Bronchial epithelial cell (primary cell): Measurements from ENCODE around the gene SVIL. TPM values are rescaled to one million over a fixed set of nuclear protein-coding genes. Genes with fewer than 3 reads are reported as not detected.
"Not testable (repeated sequence)": the region's sequence is repeated elsewhere in the genome, so short reads cannot be mapped to it uniquely, and the experiment has no call there.

Source experiments
- DNase-seq: peaks from one replicate; pipeline ENCODE4 v3.0.0-alpha.2; 2010; ENCODE audit warnings: low read depth
- FAIRE-seq: peaks from 2 replicates; lab custom pipeline; 2011; peaks lifted over from hg19 to GRCh38; lab: Jason Lieb, UNC
- H3K27me3 ChIP-seq: 2 replicates; pipeline ENCODE4 v1.5.1; 2011; ENCODE audit warnings: low read length; ENCODE audit not compliant: control insufficient read depth, insufficient read depth
- H3K36me3 ChIP-seq: 2 replicates; pipeline ENCODE4 v1.5.1; 2011; ENCODE audit warnings: low read length; ENCODE audit not compliant: control insufficient read depth, insufficient read depth
- H3K4me3 ChIP-seq: 2 replicates; pipeline ENCODE4 v1.5.1; 2011; ENCODE audit warnings: mild to moderate bottlenecking, low read depth, low read length, control low read depth
- CTCF ChIP-seq: IDR thresholded peaks from 2 replicates; pipeline ENCODE4 v1.5.1; 2011; ENCODE audit warnings: mild to moderate bottlenecking, moderate library complexity, low read length, control low read depth, inconsistent platforms; ENCODE audit not compliant: insufficient read depth, severe bottlenecking
- total RNA-seq: library from RNA; depleted of rRNA; stranded (reverse); fragments of >200 nt; gene quantifications from 2 replicates; pipeline ENCODE4 v1.2.1, GENCODE V29; 2014

Gene SVIL
- total RNA-seq, 1 donor from 2014 or later = 12.6 TPM

- DNase-seq (peak; percentile 59), FAIRE-seq (no peak)
- no peak for TF ChIP-seq CTCF
- Histone ChIP-seq H3K4me3 (no peak overlapping the region), H3K36me3 (peaks cover 4% of the 10 kb centered on the region), H3K27me3 (no peaks in the 10 kb centered on the region)
Measured at GRCh38 chr10:29555746-29556481, 78.9 kb downstream of the SVIL start.

- peak; percentile 48 for DNase-seq
- Histone ChIP-seq H3K4me3 (no peak overlapping the region), H3K27me3 (no peaks in the 10 kb centered on the region), H3K36me3 (peaks cover 6% of the 10 kb centered on the region)
- no peak for FAIRE-seq
- no peak for TF ChIP-seq CTCF
Measured at GRCh38 chr10:29555091-29555745, 79.6 kb downstream of the SVIL start.

GRCh38 chr10:29554660-29555059, 80.1 kb downstream of the SVIL start:
- H3K27me3 ChIP-seq = no peaks in the 10 kb centered on the region
- peaks cover 6% of the 10 kb centered on the region for H3K36me3 ChIP-seq
- no peak overlapping the region for H3K4me3 ChIP-seq
- DNase-seq = no peak
- FAIRE-seq = no peak
- no peak for TF ChIP-seq CTCF

GRCh38 chr10:29553544-29554250, 81.1 kb downstream of the SVIL start:
- Histone ChIP-seq H3K27me3 (no peaks in the 10 kb centered on the region), H3K4me3 (no peak overlapping the region), H3K36me3 (peaks cover 6% of the 10 kb centered on the region)
- TF ChIP-seq CTCF = no peak
- no peak for DNase-seq
- no peak for FAIRE-seq

- H3K36me3 ChIP-seq, H3K27me3 ChIP-seq, FAIRE-seq, DNase-seq, H3K4me3 ChIP-seq: not testable (repeated sequence)
Measured at GRCh38 chr10:29553116-29553515, 81.7 kb downstream of the SVIL start.

GRCh38 chr10:29549493-29549892, 85.3 kb downstream of the SVIL start:
- H3K4me3 ChIP-seq, H3K36me3 ChIP-seq, DNase-seq, FAIRE-seq, H3K27me3 ChIP-seq: not testable (repeated sequence)
